HepG2 (cell line): ENCODE results near the gene STPG4. TPM values are rescaled to one million over a fixed set of nuclear protein-coding genes. Genes with fewer than 3 reads are reported as not detected.

Source experiments
- ATAC-seq: fragments of 200-7000 bp; cut with Tn5 transposase; 3 replicates; pipeline ENCODE4 v1.9.1; 2020; ENCODE audit warnings: mild to moderate bottlenecking, moderate library complexity
- BruUV-seq: library from RNA; stranded (reverse); fragments of 400-500 nt; replicated peaks from 2 replicates; lab custom pipeline; 2021; lab: Mats Ljungman, UMichigan
- CTCF ChIA-PET: fragments of 300-600 bp; formaldehyde crosslinking; extraction: SDS; loops from one replicate; lab custom pipeline; 2021; ENCODE audit warnings: low total read pairs, inconsistent platforms, low intra/inter-chr PET ratio; lab: Yijun Ruan, JAX
- POLR2A ChIA-PET: fragments of 350-600 bp; sonication (Branson Sonifier 250); formaldehyde crosslinking; loops from one replicate; lab custom pipeline; 2020; ENCODE audit warnings: antibody characterized with exemption, inconsistent platforms; lab: Yijun Ruan, JAX
- DNase-seq: peaks from one replicate; pipeline ENCODE4 v3.0.0-alpha.2; 2015; ENCODE audit warnings: low spot score
- FAIRE-seq: peaks from 3 replicates; lab custom pipeline; 2011; peaks lifted over from hg19 to GRCh38; lab: Jason Lieb, UNC
- H2AFZ ChIP-seq: one replicate; pipeline ENCODE4 v1.6.1; 2011; ENCODE audit warnings: low read length, inconsistent platforms
- H3K27ac ChIP-seq: fragments of 300-600 bp; 3 replicates; pipeline ENCODE4 v1.8.0; 2011; ENCODE audit warnings: mixed run types, mild to moderate bottlenecking, mixed read lengths, low read length, inconsistent platforms; ENCODE audit not compliant: insufficient read depth; ENCODE audit errors: extremely low read length
- H3K27me3 ChIP-seq, 2 experiments: fragments of 200-600 bp in 1 of 2; 2 replicates in 1 of 2; 3 replicates in 1 of 2; pipeline versions ENCODE4 v1.6.0 to v1.8.0; 2011; ENCODE audit warnings: low read length in 2 of 2, mild to moderate bottlenecking in 2 of 2, moderate library complexity in 2 of 2, inconsistent platforms in 1 of 2; ENCODE audit not compliant: insufficient read depth in 2 of 2, control insufficient read depth in 1 of 2
- H3K36me3 ChIP-seq, 2 experiments: fragments of 200-600 bp in 1 of 2; replicated peaks in 1 of 2; 2 replicates in 1 of 2; 3 replicates in 1 of 2; pipeline versions ENCODE4 v1.5.1 to v1.8.0; 2011; ENCODE audit warnings: low read length in 2 of 2, inconsistent platforms in 1 of 2; ENCODE audit not compliant: insufficient read depth in 2 of 2, control insufficient read depth in 1 of 2
- H3K4me1 ChIP-seq: 2 replicates; pipeline ENCODE4 v1.5.1; 2012; ENCODE audit warnings: low read length, inconsistent platforms; ENCODE audit not compliant: insufficient read depth
- H3K4me2 ChIP-seq: 2 replicates; pipeline ENCODE4 v1.6.0; 2011; ENCODE audit warnings: low read depth, low read length, inconsistent platforms
- H3K4me3 ChIP-seq, 3 experiments: fragments of 200-600 bp in 1 of 3; sonication (generic), shearing (Covaris generic) in 1 of 3; replicated peaks in 1 of 3; 2 replicates each; pipeline ENCODE4 v1.5.1; 2011 to 2016; ENCODE audit warnings: low read length in 3 of 3, inconsistent platforms in 2 of 3, low read depth in 2 of 3, mild to moderate bottlenecking in 2 of 3, control low read depth in 1 of 3, mixed read lengths in 1 of 3; ENCODE audit not compliant: insufficient read depth in 1 of 3
- H3K79me2 ChIP-seq: one replicate; pipeline ENCODE4 v1.6.1; 2011; ENCODE audit warnings: low read length, inconsistent platforms; ENCODE audit not compliant: insufficient read depth
- H3K9ac ChIP-seq: 2 replicates; pipeline ENCODE4 v1.6.0; 2011; ENCODE audit warnings: mild to moderate bottlenecking, low read depth, low read length, inconsistent platforms; ENCODE audit not compliant: insufficient read depth
- H3K9me3 ChIP-seq: 2 replicates; pipeline ENCODE4 v1.5.1; 2012; ENCODE audit warnings: mild to moderate bottlenecking, low read length
- H4K20me1 ChIP-seq: 2 replicates; pipeline ENCODE4 v1.6.0; 2011; ENCODE audit warnings: inconsistent platforms, mild to moderate bottlenecking, low read length, moderate library complexity; ENCODE audit not compliant: insufficient read depth
- FLYWCH1 ChIP-seq: sonication (generic); formaldehyde crosslinking; IDR thresholded peaks from 2 replicates; pipeline ENCODE4 v1.8.1; 2023; ENCODE audit warnings: mild to moderate bottlenecking, missing genetic modification reagents
- GATA4 ChIP-seq: sonication (generic); IDR thresholded peaks from 2 replicates; pipeline ENCODE4 v1.6.1; 2016; ENCODE audit warnings: antibody characterized with exemption, low read depth, borderline replicate concordance
- JUN ChIP-seq: sonication (generic); formaldehyde crosslinking; IDR thresholded peaks from 2 replicates; pipeline ENCODE4 v1.4.0; 2020; ENCODE audit warnings: mild to moderate bottlenecking, missing genetic modification reagents
- NFIB ChIP-seq: sonication (generic); formaldehyde crosslinking; IDR thresholded peaks from 2 replicates; pipeline ENCODE4 v1.9.0; 2021; ENCODE audit warnings: missing genetic modification reagents, mild to moderate bottlenecking, borderline replicate concordance
- NKX3-1 ChIP-seq: sonication (generic); formaldehyde crosslinking; IDR thresholded peaks from 2 replicates; pipeline ENCODE4 v1.5.0; 2020; ENCODE audit warnings: missing genetic modification reagents
- YY1 ChIP-seq: IDR thresholded peaks from 2 replicates; pipeline ENCODE4 v1.6.1; 2011; ENCODE audit warnings: low read length, low read depth, moderate library complexity, mild to moderate bottlenecking; ENCODE audit not compliant: insufficient read depth, insufficient replicate concordance
- ZBTB42 ChIP-seq: sonication (generic); formaldehyde crosslinking; IDR thresholded peaks from 2 replicates; pipeline ENCODE4 v1.5.0; 2020; ENCODE audit warnings: mild to moderate bottlenecking, missing genetic modification reagents
- ZKSCAN5 ChIP-seq: sonication (generic); formaldehyde crosslinking; IDR thresholded peaks from 2 replicates; pipeline ENCODE4 v1.5.1; 2020; ENCODE audit warnings: mild to moderate bottlenecking, missing genetic modification reagents
- ZNF432 ChIP-seq: sonication (generic); formaldehyde crosslinking; IDR thresholded peaks from 2 replicates; pipeline ENCODE4 v1.5.0; 2020; ENCODE audit warnings: missing genetic modification reagents, mild to moderate bottlenecking, borderline replicate concordance
- ZNF775 ChIP-seq: sonication (generic); formaldehyde crosslinking; IDR thresholded peaks from 2 replicates; pipeline ENCODE4 v1.4.0; 2020; ENCODE audit warnings: missing genetic modification reagents, mild to moderate bottlenecking, moderate library complexity, borderline replicate concordance
- WGBS: methylation state at CpG from one replicate; pipeline ENCODE4 v1.1.6; 2017; ENCODE audit warnings: low lambda C conversion rate; 5-methylcytosine and 5-hydroxymethylcytosine counted together
- in situ Hi-C: cut with HindIII; loops from 2 replicates; pipeline ENCODE4 v1.10.0; 2017; ENCODE audit warnings: low pct_unique_long_range_greater_than_20kb; ENCODE audit not compliant: extremely low pct_ligation_motif_present
- intact Hi-C: fragments of 100-400 bp; cut with micrococcal nuclease; formaldehyde crosslinking; loops from one replicate; pipeline ENCODE4 v1.10.0; 2022; ENCODE audit not compliant: unreplicated experiment
- polyA plus RNA-seq, 8 experiments: library from polyadenylated mRNA; depleted of rRNA in 3 of 8; stranded (reverse) in 7 of 8; unstranded in 1 of 8; fragments of >200 nt; fragmentation: Illumina TruSeq in 4 of 8; extraction: Trizol in 4 of 8; gene quantifications; 2 replicates each; pipeline versions ENCODE4 v1.2.1 to v1.2.3, GENCODE V29; 2011 to 2016; ENCODE audit warnings: low read depth in 4 of 8, missing spikeins in 1 of 8, mixed read lengths in 1 of 8; ENCODE audit not compliant: insufficient read depth in 1 of 8
- total RNA-seq, 5 experiments: library from RNA; depleted of rRNA; stranded (reverse); fragments of >200 nt; fragmentation: Illumina TruSeq; extraction: Trizol; gene quantifications; 2 replicates each; pipeline ENCODE4 v1.2.3, GENCODE V29; 2016; ENCODE audit warnings: low read depth in 1 of 5
- TF ChIP-seq, protein P1 (sequence below), 2 experiments: IDR thresholded peaks; 2 replicates each; pipeline ENCODE4 v1.6.1; 2011 to 2012; ENCODE audit warnings: low read length in 2 of 2, borderline replicate concordance in 1 of 2, low read depth in 1 of 2, mild to moderate bottlenecking in 1 of 2, moderate library complexity in 1 of 2
- TF ChIP-seq, protein P2 (sequence below): sonication (generic); formaldehyde crosslinking; IDR thresholded peaks from 2 replicates; pipeline ENCODE4 v1.5.1; 2020; ENCODE audit warnings: missing genetic modification reagents, mild to moderate bottlenecking, borderline replicate concordance
- TF ChIP-seq, protein P3 (sequence below): sonication (generic); formaldehyde crosslinking; IDR thresholded peaks from 2 replicates; pipeline ENCODE4 v1.4.0; 2020; ENCODE audit warnings: mild to moderate bottlenecking, missing genetic modification reagents

The STPG4 gene
- total and polyA plus RNA-seq, 2 of the 13 experiments (the other 11 are each of a cell fraction or from before 2014, with no cell fraction given), result 0.11 to 0.15 TPM

DNA sequence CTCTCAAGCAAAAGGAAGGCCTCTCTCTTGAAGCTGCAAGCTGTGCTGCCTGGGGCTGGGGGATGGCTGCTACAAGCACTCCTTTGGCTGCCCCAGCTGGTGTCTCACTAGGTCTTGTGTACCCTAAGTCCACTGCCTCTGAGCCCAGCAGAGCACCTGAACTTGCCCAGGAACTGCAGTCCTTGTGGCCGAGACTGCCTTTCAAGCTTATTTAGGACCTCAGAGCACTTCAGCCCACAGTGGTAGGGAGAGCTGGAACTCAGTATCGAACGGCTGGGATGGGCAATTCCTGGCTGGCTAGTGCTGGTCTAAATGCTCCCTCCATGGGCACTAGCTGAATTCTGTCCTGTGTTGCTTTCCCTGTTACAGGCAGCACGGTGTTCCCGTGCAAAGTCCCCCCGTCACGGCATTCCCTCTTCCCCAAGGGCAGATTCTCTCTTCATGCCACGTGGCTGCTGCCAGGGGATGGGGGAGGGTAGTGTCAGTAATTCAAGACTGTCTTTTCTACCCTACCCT lies 25.9 kb downstream of the STPG4 start:
- Histone ChIP-seq H3K4me3 (peak overlapping the region in 1 of 3 experiments; percentile 30; a peak in 1 of 6 replicates), H3K4me1 (peaks cover 43% of the 10 kb centered on the region), H3K9ac (peak overlapping the region; percentile 52), H3K27ac (peak overlapping the region; percentile 57), H3K27me3 (no peaks in the 10 kb centered on the region), H2AFZ (peak overlapping the region; percentile 97), H3K9me3 (no peaks in the 10 kb centered on the region), H3K4me2 (peak overlapping the region; percentile 67), H3K79me2 (no peaks in the 10 kb centered on the region), H3K36me3 (no peaks in the 10 kb centered on the region), H4K20me1 (no peaks in the 10 kb centered on the region)
- intact Hi-C loops (loop anchor here (5.0 kb wide), 1 partner anchor 33 kb away; no protein-coding TSS in a partner anchor), in situ Hi-C loops (no loop called here)
- DNase-seq, result peak; percentile 58
- WGBS, result 27% methylated on average over 8 of the region's 8 CpGs
- POLR2A ChIA-PET, result interaction anchor here (1.0 to 2.9 kb wide), 6 partner anchors 10 to 194 kb away, joined by 3 to 34 read pairs (median 4); no protein-coding TSS in a partner anchor
- BruUV-seq, result no TSS peak
- CTCF ChIA-PET, result no interaction called here
- FAIRE-seq, result peak; percentile 65
- peak; percentile 82 for ATAC-seq
- TF ChIP-seq NFIB (CRISPR knock-in tag) (no peak), ZNF775 (CRISPR knock-in tag) (no peak; the same call in 1 of the 2 replicates), ZBTB42 (CRISPR knock-in tag) (no peak), ZNF432 (no peak), JUN (no peak), FLYWCH1 (CRISPR knock-in tag) (no peak), ZKSCAN5 (no peak), GATA4 (no peak), NKX3-1 (CRISPR knock-in tag) (no peak), YY1 (no peak)
- TF ChIP-seq, protein P1, sequence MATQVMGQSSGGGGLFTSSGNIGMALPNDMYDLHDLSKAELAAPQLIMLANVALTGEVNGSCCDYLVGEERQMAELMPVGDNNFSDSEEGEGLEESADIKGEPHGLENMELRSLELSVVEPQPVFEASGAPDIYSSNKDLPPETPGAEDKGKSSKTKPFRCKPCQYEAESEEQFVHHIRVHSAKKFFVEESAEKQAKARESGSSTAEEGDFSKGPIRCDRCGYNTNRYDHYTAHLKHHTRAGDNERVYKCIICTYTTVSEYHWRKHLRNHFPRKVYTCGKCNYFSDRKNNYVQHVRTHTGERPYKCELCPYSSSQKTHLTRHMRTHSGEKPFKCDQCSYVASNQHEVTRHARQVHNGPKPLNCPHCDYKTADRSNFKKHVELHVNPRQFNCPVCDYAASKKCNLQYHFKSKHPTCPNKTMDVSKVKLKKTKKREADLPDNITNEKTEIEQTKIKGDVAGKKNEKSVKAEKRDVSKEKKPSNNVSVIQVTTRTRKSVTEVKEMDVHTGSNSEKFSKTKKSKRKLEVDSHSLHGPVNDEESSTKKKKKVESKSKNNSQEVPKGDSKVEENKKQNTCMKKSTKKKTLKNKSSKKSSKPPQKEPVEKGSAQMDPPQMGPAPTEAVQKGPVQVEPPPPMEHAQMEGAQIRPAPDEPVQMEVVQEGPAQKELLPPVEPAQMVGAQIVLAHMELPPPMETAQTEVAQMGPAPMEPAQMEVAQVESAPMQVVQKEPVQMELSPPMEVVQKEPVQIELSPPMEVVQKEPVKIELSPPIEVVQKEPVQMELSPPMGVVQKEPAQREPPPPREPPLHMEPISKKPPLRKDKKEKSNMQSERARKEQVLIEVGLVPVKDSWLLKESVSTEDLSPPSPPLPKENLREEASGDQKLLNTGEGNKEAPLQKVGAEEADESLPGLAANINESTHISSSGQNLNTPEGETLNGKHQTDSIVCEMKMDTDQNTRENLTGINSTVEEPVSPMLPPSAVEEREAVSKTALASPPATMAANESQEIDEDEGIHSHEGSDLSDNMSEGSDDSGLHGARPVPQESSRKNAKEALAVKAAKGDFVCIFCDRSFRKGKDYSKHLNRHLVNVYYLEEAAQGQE (IDR thresholded peaks at IDR 0.05; ENCODE audit: borderline replicate concordance in 1 of 2, low read depth in 1 of 2, low read length in 2 of 2), result 0 out of 4 replicates have a peak, but pooled peaks of 1 of the 2 experiments have one; percentile 27
- TF ChIP-seq, protein P2, sequence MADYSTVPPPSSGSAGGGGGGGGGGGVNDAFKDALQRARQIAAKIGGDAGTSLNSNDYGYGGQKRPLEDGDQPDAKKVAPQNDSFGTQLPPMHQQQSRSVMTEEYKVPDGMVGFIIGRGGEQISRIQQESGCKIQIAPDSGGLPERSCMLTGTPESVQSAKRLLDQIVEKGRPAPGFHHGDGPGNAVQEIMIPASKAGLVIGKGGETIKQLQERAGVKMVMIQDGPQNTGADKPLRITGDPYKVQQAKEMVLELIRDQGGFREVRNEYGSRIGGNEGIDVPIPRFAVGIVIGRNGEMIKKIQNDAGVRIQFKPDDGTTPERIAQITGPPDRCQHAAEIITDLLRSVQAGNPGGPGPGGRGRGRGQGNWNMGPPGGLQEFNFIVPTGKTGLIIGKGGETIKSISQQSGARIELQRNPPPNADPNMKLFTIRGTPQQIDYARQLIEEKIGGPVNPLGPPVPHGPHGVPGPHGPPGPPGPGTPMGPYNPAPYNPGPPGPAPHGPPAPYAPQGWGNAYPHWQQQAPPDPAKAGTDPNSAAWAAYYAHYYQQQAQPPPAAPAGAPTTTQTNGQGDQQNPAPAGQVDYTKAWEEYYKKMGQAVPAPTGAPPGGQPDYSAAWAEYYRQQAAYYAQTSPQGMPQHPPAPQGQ (CRISPR knock-in tag), result no peak
- TF ChIP-seq, protein P3, sequence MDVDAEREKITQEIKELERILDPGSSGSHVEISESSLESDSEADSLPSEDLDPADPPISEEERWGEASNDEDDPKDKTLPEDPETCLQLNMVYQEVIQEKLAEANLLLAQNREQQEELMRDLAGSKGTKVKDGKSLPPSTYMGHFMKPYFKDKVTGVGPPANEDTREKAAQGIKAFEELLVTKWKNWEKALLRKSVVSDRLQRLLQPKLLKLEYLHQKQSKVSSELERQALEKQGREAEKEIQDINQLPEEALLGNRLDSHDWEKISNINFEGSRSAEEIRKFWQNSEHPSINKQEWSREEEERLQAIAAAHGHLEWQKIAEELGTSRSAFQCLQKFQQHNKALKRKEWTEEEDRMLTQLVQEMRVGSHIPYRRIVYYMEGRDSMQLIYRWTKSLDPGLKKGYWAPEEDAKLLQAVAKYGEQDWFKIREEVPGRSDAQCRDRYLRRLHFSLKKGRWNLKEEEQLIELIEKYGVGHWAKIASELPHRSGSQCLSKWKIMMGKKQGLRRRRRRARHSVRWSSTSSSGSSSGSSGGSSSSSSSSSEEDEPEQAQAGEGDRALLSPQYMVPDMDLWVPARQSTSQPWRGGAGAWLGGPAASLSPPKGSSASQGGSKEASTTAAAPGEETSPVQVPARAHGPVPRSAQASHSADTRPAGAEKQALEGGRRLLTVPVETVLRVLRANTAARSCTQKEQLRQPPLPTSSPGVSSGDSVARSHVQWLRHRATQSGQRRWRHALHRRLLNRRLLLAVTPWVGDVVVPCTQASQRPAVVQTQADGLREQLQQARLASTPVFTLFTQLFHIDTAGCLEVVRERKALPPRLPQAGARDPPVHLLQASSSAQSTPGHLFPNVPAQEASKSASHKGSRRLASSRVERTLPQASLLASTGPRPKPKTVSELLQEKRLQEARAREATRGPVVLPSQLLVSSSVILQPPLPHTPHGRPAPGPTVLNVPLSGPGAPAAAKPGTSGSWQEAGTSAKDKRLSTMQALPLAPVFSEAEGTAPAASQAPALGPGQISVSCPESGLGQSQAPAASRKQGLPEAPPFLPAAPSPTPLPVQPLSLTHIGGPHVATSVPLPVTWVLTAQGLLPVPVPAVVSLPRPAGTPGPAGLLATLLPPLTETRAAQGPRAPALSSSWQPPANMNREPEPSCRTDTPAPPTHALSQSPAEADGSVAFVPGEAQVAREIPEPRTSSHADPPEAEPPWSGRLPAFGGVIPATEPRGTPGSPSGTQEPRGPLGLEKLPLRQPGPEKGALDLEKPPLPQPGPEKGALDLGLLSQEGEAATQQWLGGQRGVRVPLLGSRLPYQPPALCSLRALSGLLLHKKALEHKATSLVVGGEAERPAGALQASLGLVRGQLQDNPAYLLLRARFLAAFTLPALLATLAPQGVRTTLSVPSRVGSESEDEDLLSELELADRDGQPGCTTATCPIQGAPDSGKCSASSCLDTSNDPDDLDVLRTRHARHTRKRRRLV, result 0 out of 2 replicates have a peak, but pooled peaks have one; percentile 53
